ENCODE data around the gene CAB39.

Gene CAB39

GRCh38 chr2:230674966-230675672 lies 37.5 kb upstream of the CAB39 start:
- Histone ChIP-seq H2AFZ (ENCODE audit: low read depth, low read length) (no peak overlapping the region), H3K27me3 (ENCODE audit: insufficient read depth, low read length, poor library complexity) (no peaks in the 10 kb centered on the region), H3K27ac (ENCODE audit: low read length) (no peak overlapping the region), H3K4me1 (ENCODE audit: insufficient read depth, low read length) (0 out of 2 replicates have a peak, but pooled peaks cover 5% of the 10 kb centered on the region), H3K9ac (ENCODE audit: low read depth, low read length) (no peak overlapping the region), H3K36me3 (ENCODE audit: insufficient read depth, low read length) (no peaks in the 10 kb centered on the region), H3K4me3 (ENCODE audit: low read depth in 1 of 2, low read length in 2 of 2) (no peak overlapping the region), H4K20me1 (ENCODE audit: insufficient read depth, low read length) (no peaks in the 10 kb centered on the region), H3K4me2 (ENCODE audit: insufficient read depth, low read length) (no peak overlapping the region), H3K79me2 (ENCODE audit: insufficient read depth, low read length) (no peaks in the 10 kb centered on the region), H3K9me3 (ENCODE audit: insufficient read depth, low read length, severe bottlenecking) (no peaks in the 10 kb centered on the region)
- ATAC-seq (ENCODE audit: insufficient read depth, low read depth) = no peak
- TF ChIP-seq EZH2 (IDR thresholded peaks at IDR 0.05; ENCODE audit: borderline replicate concordance, low read depth, low read length, severe bottlenecking) = no peak
- TF ChIP-seq, protein P1, sequence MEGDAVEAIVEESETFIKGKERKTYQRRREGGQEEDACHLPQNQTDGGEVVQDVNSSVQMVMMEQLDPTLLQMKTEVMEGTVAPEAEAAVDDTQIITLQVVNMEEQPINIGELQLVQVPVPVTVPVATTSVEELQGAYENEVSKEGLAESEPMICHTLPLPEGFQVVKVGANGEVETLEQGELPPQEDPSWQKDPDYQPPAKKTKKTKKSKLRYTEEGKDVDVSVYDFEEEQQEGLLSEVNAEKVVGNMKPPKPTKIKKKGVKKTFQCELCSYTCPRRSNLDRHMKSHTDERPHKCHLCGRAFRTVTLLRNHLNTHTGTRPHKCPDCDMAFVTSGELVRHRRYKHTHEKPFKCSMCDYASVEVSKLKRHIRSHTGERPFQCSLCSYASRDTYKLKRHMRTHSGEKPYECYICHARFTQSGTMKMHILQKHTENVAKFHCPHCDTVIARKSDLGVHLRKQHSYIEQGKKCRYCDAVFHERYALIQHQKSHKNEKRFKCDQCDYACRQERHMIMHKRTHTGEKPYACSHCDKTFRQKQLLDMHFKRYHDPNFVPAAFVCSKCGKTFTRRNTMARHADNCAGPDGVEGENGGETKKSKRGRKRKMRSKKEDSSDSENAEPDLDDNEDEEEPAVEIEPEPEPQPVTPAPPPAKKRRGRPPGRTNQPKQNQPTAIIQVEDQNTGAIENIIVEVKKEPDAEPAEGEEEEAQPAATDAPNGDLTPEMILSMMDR (IDR thresholded peaks at IDR 0.05; ENCODE audit: borderline replicate concordance, extremely low read depth, low read length, poor library complexity, severe bottlenecking) = no peak
- no peak for DNase-seq

DNA sequence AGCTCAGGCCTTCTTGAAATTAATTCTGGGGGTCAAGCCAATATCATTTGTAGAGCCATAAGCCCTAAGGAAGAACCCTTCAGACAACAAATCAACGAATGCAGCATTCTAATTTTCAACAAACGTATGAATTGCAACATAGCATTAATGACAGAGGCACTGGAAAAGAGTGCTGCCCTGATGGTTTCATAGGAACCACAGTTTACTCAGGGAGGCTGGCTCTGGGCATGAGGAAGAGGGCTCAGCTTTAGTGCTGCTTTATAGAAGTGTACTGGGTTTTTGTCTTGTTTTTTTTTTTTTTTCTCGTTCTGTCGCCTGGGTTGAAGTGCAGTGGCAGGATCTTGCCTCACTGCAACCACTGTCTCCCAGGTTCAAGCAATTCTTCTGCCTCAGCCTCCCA lies 36.1 kb upstream of the CAB39 start:
- 0 out of 2 replicates have a peak, but pooled peaks cover 5% of the 10 kb centered on the region for H3K4me1 ChIP-seq (ENCODE audit: insufficient read depth, low read length)
- no peak overlapping the region for H3K4me3 ChIP-seq (ENCODE audit: low read depth in 1 of 2, low read length in 2 of 2)
- no peak overlapping the region for H3K9ac ChIP-seq (ENCODE audit: low read depth, low read length)
- H3K4me2 ChIP-seq (ENCODE audit: insufficient read depth, low read length) = no peak overlapping the region
- H3K27ac ChIP-seq (ENCODE audit: low read length) = no peak overlapping the region
- H3K27me3 ChIP-seq (ENCODE audit: insufficient read depth, low read length, poor library complexity) = no peaks in the 10 kb centered on the region
- no peak overlapping the region for H2AFZ ChIP-seq (ENCODE audit: low read depth, low read length)
- H3K9me3 ChIP-seq (ENCODE audit: insufficient read depth, low read length, severe bottlenecking) = no peaks in the 10 kb centered on the region
- DNase-seq (no peak), ATAC-seq (ENCODE audit: insufficient read depth, low read depth) (no peak)
- H3K36me3 ChIP-seq (ENCODE audit: insufficient read depth, low read length) = no peaks in the 10 kb centered on the region
- H3K79me2 ChIP-seq (ENCODE audit: insufficient read depth, low read length) = no peaks in the 10 kb centered on the region
- no peak for TF ChIP-seq EZH2 (IDR thresholded peaks at IDR 0.05; ENCODE audit: borderline replicate concordance, low read depth, low read length, severe bottlenecking)
- TF ChIP-seq, protein P1 (IDR thresholded peaks at IDR 0.05; ENCODE audit: borderline replicate concordance, extremely low read depth, low read length, poor library complexity, severe bottlenecking) = no peak
- no peaks in the 10 kb centered on the region for H4K20me1 ChIP-seq (ENCODE audit: insufficient read depth, low read length)

DNA sequence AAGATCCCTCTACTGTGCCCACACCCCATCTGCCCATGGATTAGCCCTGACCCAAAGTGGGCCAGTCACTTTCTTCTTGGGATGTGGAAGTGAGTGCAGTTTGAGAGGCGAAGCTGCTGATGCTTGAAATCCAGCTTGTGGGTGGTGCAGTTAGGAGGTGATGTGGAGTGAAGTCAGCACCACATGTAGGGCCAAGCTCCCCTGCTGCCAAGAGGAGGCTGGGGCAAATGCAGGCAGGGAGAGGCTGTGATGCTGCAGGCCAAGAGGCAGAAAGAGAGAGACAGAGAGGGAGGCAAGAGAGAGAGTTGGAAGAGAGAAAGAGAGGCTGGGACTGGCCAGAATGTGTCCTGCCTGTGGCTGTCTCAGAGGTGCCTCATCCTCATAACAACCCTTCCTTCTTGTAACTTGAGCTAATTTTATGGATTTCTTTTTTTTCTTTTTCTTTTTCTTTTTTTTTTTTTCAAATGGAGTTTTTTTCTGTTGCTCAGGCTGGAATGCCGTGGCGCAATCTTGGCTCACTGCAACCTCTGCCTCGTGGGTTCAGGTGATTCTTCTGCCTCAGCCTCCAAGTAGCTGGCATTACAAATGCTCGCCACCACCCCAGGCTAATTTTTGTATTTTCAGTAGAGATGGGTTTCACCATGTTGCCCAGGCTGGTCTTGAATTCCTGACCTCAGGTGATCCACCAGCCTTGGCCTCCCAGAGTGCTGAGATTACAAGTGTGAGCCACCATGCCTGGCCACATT lies 35.3 kb upstream of the CAB39 start:
- Histone ChIP-seq H3K27ac (ENCODE audit: low read length) (no peak overlapping the region), H3K9ac (ENCODE audit: low read depth, low read length) (no peak overlapping the region), H3K9me3 (ENCODE audit: insufficient read depth, low read length, severe bottlenecking) (no peaks in the 10 kb centered on the region), H3K4me2 (ENCODE audit: insufficient read depth, low read length) (no peak overlapping the region), H3K27me3 (ENCODE audit: insufficient read depth, low read length, poor library complexity) (no peaks in the 10 kb centered on the region), H3K4me1 (ENCODE audit: insufficient read depth, low read length) (0 out of 2 replicates have a peak, but pooled peaks cover 5% of the 10 kb centered on the region), H3K36me3 (ENCODE audit: insufficient read depth, low read length) (no peaks in the 10 kb centered on the region), H4K20me1 (ENCODE audit: insufficient read depth, low read length) (no peaks in the 10 kb centered on the region), H3K4me3 (ENCODE audit: low read depth in 1 of 2, low read length in 2 of 2) (no peak overlapping the region), H3K79me2 (ENCODE audit: insufficient read depth, low read length) (no peaks in the 10 kb centered on the region), H2AFZ (ENCODE audit: low read depth, low read length) (no peak overlapping the region)
- no peak for DNase-seq
- TF ChIP-seq, protein P1 (IDR thresholded peaks at IDR 0.05; ENCODE audit: borderline replicate concordance, extremely low read depth, low read length, poor library complexity, severe bottlenecking) = no peak
- TF ChIP-seq EZH2 (IDR thresholded peaks at IDR 0.05; ENCODE audit: borderline replicate concordance, low read depth, low read length, severe bottlenecking) = no peak
- ATAC-seq (ENCODE audit: insufficient read depth, low read depth) = no peak
